Lower leg skin (tissue), 4 donors: Measurements from ENCODE around the gene CD8B. TPM values are rescaled to one million over a fixed set of nuclear protein-coding genes. Genes with fewer than 3 reads are reported as not detected.

Experiments used
- DNase-seq, 2 donors: peaks; one replicate each; pipeline ENCODE4 v3.0.0-alpha.2; 2019; ENCODE audit warnings: low spot score in 2 of 2
- H3K4me3 ChIP-seq: fragments of 200-600 bp; sonication (generic); 2 replicates; pipeline ENCODE4 v1.5.1; 2017; ENCODE audit warnings: mild to moderate bottlenecking, low read depth; ENCODE audit not compliant: poor library complexity, severe bottlenecking
- CTCF ChIP-seq, 3 donors: fragments of 450-650 bp; IDR thresholded peaks; one replicate each; pipeline ENCODE4 v1.5.1; 2016; ENCODE audit warnings: antibody characterized with exemption in 3 of 3, mild to moderate bottlenecking in 3 of 3, moderate library complexity in 2 of 3
- POLR2A ChIP-seq, 2 donors: fragments of 450-650 bp; IDR thresholded peaks; one replicate each; pipeline ENCODE4 v1.6.1; 2016 to 2017; ENCODE audit warnings: antibody characterized with exemption in 2 of 2, mild to moderate bottlenecking in 1 of 2, moderate library complexity in 1 of 2
- WGBS, 2 donors: methylation state at CpG; one replicate each; pipeline ENCODE4 v1.1.5; 2018; 5-methylcytosine and 5-hydroxymethylcytosine counted together
- intact Hi-C: fragments of 100-400 bp; cut with DNase I; formaldehyde crosslinking; loops from one replicate; pipeline ENCODE4 v1.15.0; 2023; ENCODE audit warnings: low total_unique reads
- total RNA-seq, 4 donors: library from RNA; depleted of rRNA; stranded (reverse); fragments of >200 nt; gene quantifications; one replicate each; pipeline ENCODE4 v1.1.0, GENCODE V29; 2016

Gene CD8B
- total RNA-seq, 4 donors from 2014 or later = 0.76 to 2.4 (median 1.2) TPM; not detected in 1

DNA sequence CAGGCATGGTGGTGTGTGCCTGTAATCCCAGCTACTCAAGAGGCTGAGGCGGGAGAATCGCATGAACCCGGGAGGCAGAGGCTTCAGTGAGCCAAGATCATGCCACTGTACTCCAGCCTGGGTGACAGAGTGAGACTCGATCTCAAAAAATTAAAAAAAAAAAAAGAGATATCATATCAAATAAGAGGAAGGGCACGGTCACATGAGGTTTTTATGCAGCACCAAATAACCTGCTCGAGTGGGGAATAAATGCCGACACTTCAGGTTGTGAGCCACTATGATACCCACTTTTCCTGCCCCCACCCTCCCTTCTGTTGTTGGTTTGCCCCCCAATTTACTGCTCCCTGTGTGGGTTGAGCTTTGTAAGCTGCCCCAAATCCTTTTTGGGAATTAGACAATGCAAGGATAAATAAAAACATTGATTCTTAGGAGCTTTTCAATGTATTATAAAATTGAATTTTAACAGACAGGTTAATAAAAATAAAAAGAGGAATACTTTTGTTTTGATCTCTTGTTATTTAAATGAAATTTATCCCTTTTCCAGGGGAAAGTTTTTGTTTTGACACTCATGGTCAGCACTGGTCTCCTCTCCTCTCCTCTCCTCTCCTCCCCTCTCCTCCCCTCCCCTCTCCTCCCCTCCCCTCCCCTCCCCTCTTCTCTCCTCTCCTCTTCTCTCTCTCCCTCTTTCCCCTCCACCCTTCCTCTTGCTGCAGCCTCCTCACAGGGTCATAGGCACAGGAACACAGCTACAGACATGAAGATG, 29.2 kb downstream of the CD8B start:
- 86 to 88% methylated on average over 7 of the region's 7 CpGs for WGBS, 2 donors

GRCh38 chr2:86831537-86831936, 30.1 kb downstream of the CD8B start:
- no peak for DNase-seq
- intact Hi-C loops = no loop called here
- 52 to 54% methylated on average over 2 of the region's 2 CpGs for WGBS, 2 donors
- TF ChIP-seq CTCF (IDR thresholded peaks at IDR 0.05) = no peak
- TF ChIP-seq POLR2A (IDR thresholded peaks at IDR 0.05) = no peak
- H3K4me3 ChIP-seq = no peak overlapping the region

More for the DNA sequence above, 29.2 kb downstream of the CD8B start:
- intact Hi-C loops = no loop called here
- TF ChIP-seq CTCF (IDR thresholded peaks at IDR 0.05) (no peak), POLR2A (IDR thresholded peaks at IDR 0.05) (no peak)
- H3K4me3 ChIP-seq = no peak overlapping the region
- no peak for DNase-seq

DNA sequence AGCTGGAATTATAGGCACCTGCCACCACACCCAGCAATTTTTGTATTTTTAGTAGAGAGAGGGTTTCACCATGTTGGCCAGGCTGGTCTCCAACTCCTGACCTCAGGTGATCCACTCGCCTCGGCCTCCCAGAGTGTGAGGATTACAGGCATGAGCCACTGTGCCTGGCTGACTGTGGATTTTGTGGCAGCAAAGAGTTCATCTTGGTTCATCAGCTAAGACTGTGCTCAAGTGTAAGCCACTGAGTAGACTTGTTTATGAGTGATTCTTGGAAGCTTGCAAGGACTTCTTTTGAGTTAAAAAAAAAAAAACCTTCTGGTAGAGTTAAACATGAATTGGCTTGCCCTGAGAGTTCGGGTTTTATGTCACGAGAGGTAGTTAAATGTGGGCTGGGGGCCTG, 34.7 kb downstream of the CD8B start:
- no peak for TF ChIP-seq POLR2A (IDR thresholded peaks at IDR 0.05)
- TF ChIP-seq CTCF (IDR thresholded peaks at IDR 0.05) = no peak
- 59 to 61% methylated on average over 4 of the region's 4 CpGs for WGBS, 2 donors
- intact Hi-C loops = no loop called here
- no peak overlapping the region for H3K4me3 ChIP-seq
- no peak for DNase-seq

- no peak for DNase-seq
- intact Hi-C loops = no loop called here
- WGBS, 2 donors = 82% methylated on average over 15 to 16 of the region's 16 CpGs
- TF ChIP-seq POLR2A (IDR thresholded peaks at IDR 0.05) = no peak
- no peak for TF ChIP-seq CTCF (IDR thresholded peaks at IDR 0.05)
- H3K4me3 ChIP-seq = no peak overlapping the region
Observed at GRCh38 chr2:86825693-86826381, 35.8 kb downstream of the CD8B start.

DNA sequence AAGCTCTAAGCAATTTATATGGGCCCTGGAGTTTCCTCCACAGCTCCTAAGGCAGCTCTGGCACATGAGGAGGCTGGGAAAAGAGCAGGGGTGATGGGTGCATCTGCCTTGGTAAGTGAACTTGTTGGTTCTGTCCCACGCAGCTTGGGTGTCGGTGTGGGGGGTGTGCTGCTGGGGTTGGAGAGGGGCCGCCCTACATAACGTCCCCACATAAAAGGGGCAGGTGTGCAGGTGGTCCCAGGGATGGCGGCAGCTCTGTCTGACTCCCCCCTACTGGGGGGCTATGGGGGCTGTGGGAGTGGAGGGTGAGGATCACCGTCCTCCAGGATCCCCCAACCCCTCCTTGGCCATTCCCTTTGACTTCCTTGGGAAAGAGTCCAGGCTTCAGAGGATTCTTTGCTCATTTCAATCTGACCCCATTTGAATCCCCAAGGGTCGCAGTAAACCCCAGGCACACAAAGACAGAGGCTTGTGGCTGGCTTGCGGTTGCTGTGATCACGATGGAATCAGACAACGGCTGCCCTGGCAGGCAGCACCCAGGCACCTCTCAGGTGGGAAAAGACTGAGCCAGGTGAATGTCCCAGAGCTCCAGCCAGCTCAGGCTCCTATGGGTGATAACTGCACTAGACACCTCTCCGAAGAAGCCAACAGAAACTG, 36.5 kb downstream of the CD8B start:
- WGBS, 2 donors = 82 to 85% methylated on average over 11 of the region's 11 CpGs
- TF ChIP-seq POLR2A (IDR thresholded peaks at IDR 0.05) (no peak), CTCF (IDR thresholded peaks at IDR 0.05) (no peak)

More for the DNA sequence above, 36.5 kb downstream of the CD8B start:
- DNase-seq = no peak
- intact Hi-C loops = no loop called here
- H3K4me3 ChIP-seq = no peak overlapping the region
